Stimulated activated naive B cell treated with anti-CD40 and anti-IgM and Interleukin-4, amounts not matched to agents 10 μg/mL and 1 μg/mL and 100 μg/mL, for 72 hours (primary cell): ENCODE results near the gene BMERB1.

Source experiments
- ATAC-seq, 2 donors: fragments of 150-1000 bp; cut with Tn5 transposase; replicated peaks; 2 replicates each; pipeline ENCODE4 v1.10.0; 2021; ENCODE audit warnings: moderate library complexity in 1 of 2
- DNase-seq: peaks from one replicate; pipeline ENCODE4 v3.0.0; 2021
- H3K27ac Mint-ChIP-seq: one replicate; pipeline ENCODE4 v1.8.0; 2022; ENCODE audit warnings: mild to moderate bottlenecking, mixed read lengths
- H3K27me3 Mint-ChIP-seq, 2 donors: one replicate each; pipeline ENCODE4 v1.8.0; 2022; ENCODE audit warnings: mixed read lengths in 2 of 2
- H3K36me3 Mint-ChIP-seq, 2 donors: one replicate each; pipeline ENCODE4 v1.8.0; 2022; ENCODE audit warnings: mixed read lengths in 2 of 2, mild to moderate bottlenecking in 1 of 2
- H3K4me1 Mint-ChIP-seq, 2 donors: one replicate each; pipeline ENCODE4 v1.8.0; 2022; ENCODE audit warnings: mixed read lengths in 2 of 2, mild to moderate bottlenecking in 1 of 2
- H3K4me3 Mint-ChIP-seq, 2 donors: one replicate each; pipeline ENCODE4 v1.8.0; 2022; ENCODE audit warnings: mild to moderate bottlenecking in 2 of 2, mixed read lengths in 2 of 2, moderate library complexity in 1 of 2
- H3K9me3 Mint-ChIP-seq, 2 donors: one replicate each; pipeline ENCODE4 v1.8.0; 2022; ENCODE audit warnings: mixed read lengths in 2 of 2, mild to moderate bottlenecking in 1 of 2

Gene BMERB1

GRCh38 chr16:15586716-15587115 lies 152.3 kb downstream of the BMERB1 start:
- Mint-ChIP-seq H3K4me3 (no peak overlapping the region), H3K4me1 (peaks cover 14 to 33% of the 10 kb centered on the region in 2 donors), H3K27me3 (no peaks in the 10 kb centered on the region), H3K36me3 (peaks cover 46 to 65% of the 10 kb centered on the region in 2 donors), H3K9me3 (peaks cover 12 to 13% of the 10 kb centered on the region in 2 donors), H3K27ac (peak overlapping the region; percentile 48)
- no peak for ATAC-seq
- DNase-seq: no peak

DNA sequence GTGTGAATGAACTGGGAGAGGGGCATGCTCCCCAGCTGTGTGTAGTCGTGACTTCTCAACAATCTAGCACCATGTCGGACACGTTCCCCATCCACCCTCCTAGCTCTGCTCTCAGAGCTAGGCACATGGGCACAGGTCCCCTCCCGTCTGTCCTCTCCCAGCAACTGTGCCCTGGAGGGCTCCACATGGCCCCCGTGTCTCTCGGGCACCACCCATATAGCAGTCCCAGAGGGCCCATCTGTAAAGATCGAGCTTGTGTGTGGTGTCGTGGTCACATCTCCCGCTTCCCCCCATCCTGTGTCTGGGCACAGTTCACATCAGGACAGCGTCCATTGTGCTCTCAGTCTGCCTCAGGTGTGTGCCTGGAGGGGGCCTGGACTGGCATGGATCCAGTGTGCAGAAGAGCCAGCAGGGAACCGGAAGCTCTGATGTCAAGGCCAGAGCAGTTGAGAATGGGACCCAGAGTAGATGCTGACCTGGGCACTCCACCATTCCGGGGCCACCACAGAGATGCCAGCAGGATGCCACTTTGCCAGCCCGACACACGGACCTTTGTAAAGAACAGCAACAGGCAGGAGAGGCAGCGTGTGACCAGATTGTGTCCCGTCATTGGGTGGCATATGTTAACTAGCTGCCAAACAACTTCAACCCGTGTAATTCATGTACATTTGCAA lies 152.9 kb downstream of the BMERB1 start:
- Mint-ChIP-seq H3K4me3 (no peak overlapping the region), H3K4me1 (peaks cover 15 to 37% of the 10 kb centered on the region in 2 donors), H3K9me3 (peaks cover 12 to 13% of the 10 kb centered on the region in 2 donors), H3K36me3 (peaks cover 47 to 67% of the 10 kb centered on the region in 2 donors), H3K27ac (peak overlapping the region; percentile 48), H3K27me3 (no peaks in the 10 kb centered on the region)
- DNase-seq: no peak
- ATAC-seq: no peak

GRCh38 chr16:15592324-15592723 lies 157.9 kb downstream of the BMERB1 start:
- no peaks in the 10 kb centered on the region for H3K9me3 Mint-ChIP-seq
- DNase-seq (peak; percentile 5), ATAC-seq (no peak)
- peak overlapping the region; percentile 65 for H3K27ac Mint-ChIP-seq
- no peaks in the 10 kb centered on the region for H3K27me3 Mint-ChIP-seq
- H3K36me3 Mint-ChIP-seq: peaks cover 51 to 72% of the 10 kb centered on the region in 2 donors
- H3K4me3 Mint-ChIP-seq: peak overlapping the region in 1 of 2 donors; percentile 30
- H3K4me1 Mint-ChIP-seq: peaks cover 30 to 65% of the 10 kb centered on the region in 2 donors

DNA sequence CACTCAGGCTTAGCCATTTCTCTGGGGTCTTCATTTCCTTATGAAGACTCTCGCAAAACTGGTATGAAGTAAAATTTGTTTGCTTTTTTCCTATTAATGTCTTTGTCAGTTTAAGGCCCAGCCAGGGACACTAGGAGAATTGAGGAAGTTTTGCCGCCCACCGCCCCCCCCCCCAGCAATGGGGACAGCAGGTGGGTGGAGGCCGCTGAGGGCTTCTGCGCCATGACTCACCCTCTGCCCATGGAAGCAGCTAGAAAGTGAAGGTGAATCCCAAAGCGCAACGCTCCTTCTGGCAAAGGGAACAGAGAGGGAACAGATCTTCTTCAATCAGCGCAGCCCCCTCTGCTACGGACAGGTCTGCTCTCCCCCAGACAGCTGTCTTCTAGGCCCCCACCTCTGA lies 158.8 kb downstream of the BMERB1 start:
- no peak overlapping the region for H3K4me3 Mint-ChIP-seq
- no peak for ATAC-seq
- peaks cover 34 to 71% of the 10 kb centered on the region in 2 donors for H3K4me1 Mint-ChIP-seq
- DNase-seq: no peak
- no peaks in the 10 kb centered on the region for H3K27me3 Mint-ChIP-seq
- H3K36me3 Mint-ChIP-seq: peaks cover 46 to 69% of the 10 kb centered on the region in 2 donors
- no peaks in the 10 kb centered on the region for H3K9me3 Mint-ChIP-seq
- peak overlapping the region; percentile 62 for H3K27ac Mint-ChIP-seq

DNA sequence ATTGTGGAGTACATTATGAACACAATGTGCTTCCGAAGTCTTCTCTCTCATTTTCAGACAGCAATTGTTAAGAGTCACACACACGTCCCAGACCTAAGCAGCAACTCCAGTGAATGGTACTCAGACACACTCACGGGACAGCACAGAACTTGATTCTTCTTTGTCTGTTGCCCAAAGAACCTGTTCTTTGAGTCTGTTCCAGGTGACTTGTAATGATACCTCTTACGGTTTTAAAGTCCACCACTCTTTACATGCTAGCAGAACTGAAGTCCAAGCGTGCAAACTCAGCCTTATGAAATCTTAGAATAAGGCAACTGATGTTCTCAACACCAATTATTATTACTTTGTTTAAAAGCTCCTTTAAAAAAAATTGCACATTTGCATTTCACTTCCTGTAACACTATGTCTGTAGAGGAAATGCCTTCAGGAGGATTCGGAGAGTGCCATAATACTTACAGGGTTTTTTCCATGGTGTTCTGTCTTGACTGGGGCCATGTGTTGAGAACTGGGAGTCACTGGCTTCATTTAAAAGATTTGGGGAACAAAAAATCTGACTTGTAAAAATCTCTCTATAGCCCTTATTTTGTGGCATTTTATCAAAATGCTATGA lies 160.4 kb downstream of the BMERB1 start:
- H3K27ac Mint-ChIP-seq: peak overlapping the region; percentile 63
- H3K36me3 Mint-ChIP-seq: peaks cover 42 to 64% of the 10 kb centered on the region in 2 donors
- H3K27me3 Mint-ChIP-seq: no peaks in the 10 kb centered on the region
- DNase-seq (no peak), ATAC-seq (no peak)
- H3K4me1 Mint-ChIP-seq: peaks cover 33 to 73% of the 10 kb centered on the region in 2 donors
- H3K9me3 Mint-ChIP-seq: no peaks in the 10 kb centered on the region
- no peak overlapping the region for H3K4me3 Mint-ChIP-seq

GRCh38 chr16:15597135-15597534 lies 162.7 kb downstream of the BMERB1 start:
- H3K4me3 Mint-ChIP-seq: no peak overlapping the region

DNA sequence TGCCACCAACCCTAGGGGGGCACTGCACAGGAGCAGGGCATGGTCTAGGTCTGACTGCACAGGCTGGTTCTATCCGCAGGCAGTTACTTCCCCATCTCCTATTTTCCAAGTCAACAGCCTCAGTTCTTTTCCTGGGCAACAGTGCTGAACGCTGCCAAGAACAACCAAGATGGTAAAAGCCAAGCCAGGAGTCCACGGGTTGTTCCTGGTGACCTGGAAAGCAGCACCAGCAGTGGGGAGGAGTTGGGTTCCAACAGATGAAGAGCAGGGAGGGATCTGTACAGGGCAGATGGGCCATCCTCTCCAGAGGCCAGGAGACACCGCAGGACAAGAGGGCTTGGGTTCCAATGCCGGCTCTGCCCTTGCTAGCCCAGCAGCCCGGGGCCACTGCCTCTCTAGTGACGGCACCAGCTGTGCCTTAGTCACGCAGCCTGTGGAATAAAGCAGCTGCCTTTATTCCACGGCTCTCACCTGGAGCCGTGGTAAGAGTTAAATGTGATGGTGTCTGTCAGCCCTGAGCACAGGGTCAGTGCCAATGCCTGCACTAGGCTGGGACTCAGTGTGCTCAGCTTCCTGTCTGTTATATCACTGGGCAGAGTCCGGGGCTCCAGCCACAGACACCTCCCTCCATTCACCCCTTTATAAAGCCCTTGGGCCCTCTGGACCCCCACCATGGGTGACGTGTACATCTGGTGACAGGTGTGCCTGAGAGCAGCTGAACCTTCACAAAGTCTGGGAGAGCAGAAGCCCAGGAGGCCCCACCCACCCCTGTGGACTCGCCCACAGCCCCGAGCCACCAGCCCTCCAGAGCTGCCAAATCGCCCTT lies 163.6 kb downstream of the BMERB1 start:
- H3K27me3 Mint-ChIP-seq: no peaks in the 10 kb centered on the region
- peak overlapping the region; percentile 97 for H3K27ac Mint-ChIP-seq
- DNase-seq (no peak), ATAC-seq (peak in 1 of 2 donors; percentile 26)
- H3K9me3 Mint-ChIP-seq: no peaks in the 10 kb centered on the region
- no peak overlapping the region for H3K4me3 Mint-ChIP-seq
- H3K36me3 Mint-ChIP-seq: peaks cover 58 to 70% of the 10 kb centered on the region in 2 donors
- peaks cover 28 to 57% of the 10 kb centered on the region in 2 donors for H3K4me1 Mint-ChIP-seq

More at GRCh38 chr16:15597135-15597534, 162.7 kb downstream of the BMERB1 start:
- Mint-ChIP-seq H3K9me3 (no peaks in the 10 kb centered on the region), H3K4me1 (peaks cover 33 to 66% of the 10 kb centered on the region in 2 donors), H3K36me3 (peaks cover 59 to 72% of the 10 kb centered on the region in 2 donors), H3K27ac (peak overlapping the region; percentile 83), H3K27me3 (no peaks in the 10 kb centered on the region)
- ATAC-seq: no peak
- DNase-seq: no peak

DNA sequence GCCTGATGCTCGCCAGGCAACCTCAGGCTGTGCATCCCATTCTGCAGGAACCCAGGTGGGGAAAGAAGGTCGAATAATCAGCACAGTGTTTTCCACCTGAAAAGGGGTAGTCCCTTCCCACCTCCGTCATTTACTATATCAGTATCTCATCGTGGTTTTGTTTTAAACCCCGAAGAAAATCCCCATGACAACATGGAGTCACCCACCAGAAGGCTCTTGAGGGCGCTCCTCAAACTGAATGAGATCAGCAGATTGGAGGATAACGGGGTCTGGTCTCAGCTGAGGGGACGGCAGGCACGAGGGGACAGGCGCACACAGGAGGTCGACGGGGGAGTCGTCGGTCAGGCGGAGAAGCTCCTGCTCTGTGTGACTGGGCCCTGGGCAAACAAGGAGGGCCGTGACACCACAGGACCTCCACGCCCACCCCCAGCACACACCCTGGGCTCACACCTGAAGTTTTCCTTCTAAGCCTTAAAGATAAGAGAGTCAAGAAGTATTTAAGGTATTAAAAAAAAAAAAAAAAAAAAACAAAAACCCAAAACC lies 164.3 kb downstream of the BMERB1 start:
- H3K27ac Mint-ChIP-seq: peak overlapping the region; percentile 97
- peaks cover 23 to 50% of the 10 kb centered on the region in 2 donors for H3K4me1 Mint-ChIP-seq
- H3K9me3 Mint-ChIP-seq: no peaks in the 10 kb centered on the region
- H3K27me3 Mint-ChIP-seq: no peaks in the 10 kb centered on the region
- peak; percentile 27 for DNase-seq
- peak; percentile 81 to 91 for ATAC-seq
- peaks cover 62 to 71% of the 10 kb centered on the region in 2 donors for H3K36me3 Mint-ChIP-seq
- peak overlapping the region; percentile 18 to 39 for H3K4me3 Mint-ChIP-seq

DNA sequence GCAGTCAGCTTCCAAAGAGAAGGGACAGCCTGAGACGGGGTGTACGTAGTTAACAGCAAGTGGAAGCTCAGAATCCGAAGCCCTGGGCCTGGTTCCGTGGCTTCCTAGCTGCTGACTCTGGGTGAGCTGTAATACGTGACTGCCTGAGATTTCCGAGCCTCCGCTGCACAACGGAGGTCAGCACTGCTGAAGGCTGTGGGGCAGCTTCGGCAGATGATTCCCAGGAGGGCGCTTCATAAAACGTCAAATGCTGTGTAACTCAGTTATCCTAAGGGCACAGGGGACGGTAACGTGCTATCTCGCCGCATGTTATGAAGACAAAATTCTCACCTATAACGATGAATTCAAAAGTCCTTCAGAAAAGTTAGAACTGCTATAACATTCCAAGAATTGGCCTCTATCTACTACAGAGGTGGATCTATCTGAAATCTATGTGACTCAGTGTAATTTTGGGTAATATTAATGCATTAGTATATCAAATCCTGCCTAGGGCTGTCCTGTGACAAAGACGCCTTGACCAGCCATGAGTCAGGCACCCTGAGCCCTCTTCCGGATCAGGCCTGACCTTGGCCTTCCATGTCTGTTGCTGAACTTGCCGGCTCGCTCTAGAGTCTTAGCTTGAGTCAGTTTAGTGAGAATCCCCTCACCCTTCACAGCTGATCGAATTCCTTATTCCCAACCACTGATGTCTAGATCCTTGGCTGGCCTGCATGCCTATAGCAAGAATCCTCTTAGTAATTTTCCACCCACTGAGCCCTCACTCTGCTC lies 165.1 kb downstream of the BMERB1 start:
- no peak overlapping the region for H3K4me3 Mint-ChIP-seq
- H3K4me1 Mint-ChIP-seq: peaks cover 22 to 43% of the 10 kb centered on the region in 2 donors
- no peaks in the 10 kb centered on the region for H3K27me3 Mint-ChIP-seq
- no peak for DNase-seq
- peak overlapping the region; percentile 81 for H3K27ac Mint-ChIP-seq
- peaks cover 59 to 68% of the 10 kb centered on the region in 2 donors for H3K36me3 Mint-ChIP-seq
- no peaks in the 10 kb centered on the region for H3K9me3 Mint-ChIP-seq
- no peak for ATAC-seq

DNA sequence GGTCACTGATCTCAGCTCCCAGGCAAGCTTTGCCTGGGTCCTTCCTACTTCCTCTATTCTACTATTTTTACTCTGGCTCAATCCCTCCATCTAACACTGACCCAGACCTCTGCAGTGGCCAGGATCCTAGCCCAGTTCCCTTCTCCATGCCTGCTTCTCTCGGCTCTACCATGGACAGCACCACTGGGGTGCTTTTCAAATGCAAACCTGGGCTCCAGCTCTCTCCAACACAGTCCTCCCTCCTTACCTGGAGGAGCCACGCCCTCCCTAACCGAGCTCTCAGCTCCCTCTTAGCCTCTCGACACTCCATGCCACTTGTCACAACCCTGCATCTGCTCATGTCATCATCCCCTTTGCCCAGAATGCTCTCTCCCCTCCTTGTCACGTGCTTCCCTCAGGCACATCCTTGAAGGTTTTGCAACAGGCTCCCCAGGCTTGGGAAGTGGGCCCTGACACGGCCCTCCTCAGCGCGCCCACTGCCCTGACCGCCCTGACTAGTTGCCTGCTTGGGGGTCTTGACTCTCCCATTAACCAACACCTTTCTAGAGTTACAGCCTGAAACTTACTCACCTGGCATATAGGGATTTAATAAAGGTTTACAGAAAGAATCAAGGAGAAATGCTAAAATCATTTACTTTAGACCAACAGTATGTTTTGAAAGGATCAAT lies 167.0 kb downstream of the BMERB1 start:
- Mint-ChIP-seq H3K4me1 (peaks cover 22 to 36% of the 10 kb centered on the region in 2 donors), H3K36me3 (peaks cover 53 to 61% of the 10 kb centered on the region in 2 donors), H3K27ac (peak overlapping the region; percentile 76), H3K4me3 (no peak overlapping the region), H3K9me3 (no peaks in the 10 kb centered on the region), H3K27me3 (no peaks in the 10 kb centered on the region)
- DNase-seq: no peak
- no peak for ATAC-seq

DNA sequence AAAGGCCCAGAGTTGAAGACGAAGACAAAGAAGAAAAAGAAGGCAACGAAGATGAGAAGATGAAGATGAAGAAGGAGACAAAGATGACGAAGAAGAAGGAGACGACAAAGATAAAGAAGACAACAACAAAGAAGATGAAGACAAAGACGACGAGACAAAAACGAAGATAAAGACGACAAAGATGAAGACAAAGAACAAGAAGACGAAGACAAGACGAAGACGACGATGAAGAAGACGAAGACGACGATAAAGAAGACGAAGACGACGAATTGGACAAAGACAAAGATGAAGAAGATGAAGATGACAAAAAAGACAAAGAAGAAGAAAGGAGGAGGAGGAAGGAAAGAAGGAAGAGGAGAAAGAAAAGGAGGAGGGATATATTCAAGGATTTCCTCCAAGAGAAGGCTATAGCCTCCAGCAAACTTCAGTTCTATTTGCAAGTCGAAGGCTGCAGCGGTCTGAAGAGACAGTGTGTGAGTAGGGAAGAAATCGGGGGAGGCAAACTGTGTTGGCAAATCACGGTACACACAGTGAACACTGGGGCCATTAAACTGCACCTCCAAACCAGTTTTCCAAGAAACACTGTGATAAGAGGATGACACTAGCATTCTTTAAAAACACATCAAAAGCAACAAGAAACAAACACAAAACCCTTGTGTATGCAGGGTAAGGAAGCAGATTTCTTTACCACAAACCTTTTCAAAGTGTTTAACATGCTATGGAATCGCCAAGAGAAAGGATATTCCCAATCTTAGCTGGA lies 168.1 kb downstream of the BMERB1 start:
- peaks cover 60 to 67% of the 10 kb centered on the region in 2 donors for H3K36me3 Mint-ChIP-seq
- H3K4me1 Mint-ChIP-seq: peaks cover 25 to 44% of the 10 kb centered on the region in 2 donors
- H3K27ac Mint-ChIP-seq: no peak overlapping the region
- no peak for ATAC-seq
- no peaks in the 10 kb centered on the region for H3K9me3 Mint-ChIP-seq
- no peaks in the 10 kb centered on the region for H3K27me3 Mint-ChIP-seq
- DNase-seq: no peak
- H3K4me3 Mint-ChIP-seq: no peak overlapping the region

- Mint-ChIP-seq H3K9me3 (no peaks in the 10 kb centered on the region), H3K4me3 (no peak overlapping the region), H3K27me3 (no peaks in the 10 kb centered on the region), H3K27ac (no peak overlapping the region), H3K4me1 (peaks cover 19 to 28% of the 10 kb centered on the region in 2 donors), H3K36me3 (peaks cover 56 to 68% of the 10 kb centered on the region in 2 donors)
- ATAC-seq (no peak), DNase-seq (no peak)
Measured at GRCh38 chr16:15604460-15605440, 170.4 kb downstream of the BMERB1 start.
